HAP-1 (cell line): ENCODE results near the gene ITGA2B.
A peak's percentile ranks its signal among the peaks of the same experiment; 100 is the strongest.
"Not testable (repeated sequence)": the region's sequence is repeated elsewhere in the genome, so short reads cannot be mapped to it uniquely, and the experiment has no call there.

Experiments used
- DNase-seq, 2 experiments: peaks; one replicate each; pipeline ENCODE4 v3.0.0-alpha.2; 2016 to 2020; ENCODE audit warnings: low spot score in 2 of 2
- H3K27me3 ChIP-seq: fragments of 250-450 bp; sonication (Bioruptor Pico); 2 replicates; pipeline ENCODE4 v1.5.1; 2020; ENCODE audit warnings: low read depth, mild to moderate bottlenecking, moderate library complexity
- H3K36me3 ChIP-seq: fragments of 250-450 bp; sonication (Bioruptor Pico); replicated peaks from 2 replicates; pipeline ENCODE4 v1.5.1; 2020; ENCODE audit warnings: mild to moderate bottlenecking
- H3K4me1 ChIP-seq: fragments of 250-450 bp; sonication (Bioruptor Pico); 2 replicates; pipeline ENCODE4 v1.5.1; 2020; ENCODE audit warnings: mild to moderate bottlenecking
- H3K4me3 ChIP-seq: fragments of 250-450 bp; sonication (Bioruptor Pico); 2 replicates; pipeline ENCODE4 v1.5.1; 2020; ENCODE audit warnings: mild to moderate bottlenecking, moderate library complexity
- H3K9me3 ChIP-seq: fragments of 250-450 bp; sonication (Bioruptor Pico); 2 replicates; pipeline ENCODE4 v1.5.1; 2020; ENCODE audit warnings: mild to moderate bottlenecking, moderate library complexity
- in situ Hi-C: fragments of 300-500 bp; cut with MboI; formaldehyde crosslinking; loops from 3 replicates; pipeline ENCODE4 v1.14.3; 2020; ENCODE audit warnings: low sequenced_read_pairs, inconsistent platforms, mixed read lengths

ITGA2B gene

DNA sequence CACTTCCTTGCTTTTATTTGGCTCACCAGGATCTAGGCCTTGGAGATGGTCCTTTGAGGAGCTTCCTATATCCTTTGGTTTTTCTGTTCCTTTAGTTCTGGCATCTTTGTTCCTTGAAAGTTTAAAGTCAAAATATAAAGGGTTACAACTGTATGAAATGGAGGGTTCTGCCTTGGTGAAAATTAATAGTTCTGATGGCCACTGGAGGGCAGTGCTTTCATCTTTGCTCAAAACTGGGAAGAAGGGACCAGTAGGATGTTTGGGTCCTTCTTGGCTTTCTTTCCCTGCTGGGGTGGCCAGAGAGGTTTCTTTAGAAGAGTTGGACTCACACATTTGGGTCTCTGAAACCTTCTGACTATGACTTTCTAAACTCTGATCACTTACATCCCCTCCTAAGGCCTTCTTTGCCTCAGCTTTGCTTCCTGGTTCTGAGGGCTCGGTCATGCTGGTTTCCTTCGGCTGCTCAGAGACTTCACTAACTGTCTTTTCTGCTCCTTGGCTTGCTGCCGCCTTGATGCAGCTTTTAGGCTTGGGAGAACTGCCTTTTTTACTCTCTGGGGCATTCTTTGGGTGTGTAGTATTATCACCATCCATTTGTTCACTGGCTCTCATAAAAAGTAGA, 10.9 kb upstream of the ITGA2B start:
- Histone ChIP-seq H3K27me3 (no peaks in the 10 kb centered on the region), H3K9me3 (no peaks in the 10 kb centered on the region), H3K4me1 (no peaks in the 10 kb centered on the region), H3K4me3 (no peak overlapping the region), H3K36me3 (peaks cover 53% of the 10 kb centered on the region)
- in situ Hi-C loops = no loop called here
- DNase-seq = peak in 1 of 2 experiments; percentile 11

DNA sequence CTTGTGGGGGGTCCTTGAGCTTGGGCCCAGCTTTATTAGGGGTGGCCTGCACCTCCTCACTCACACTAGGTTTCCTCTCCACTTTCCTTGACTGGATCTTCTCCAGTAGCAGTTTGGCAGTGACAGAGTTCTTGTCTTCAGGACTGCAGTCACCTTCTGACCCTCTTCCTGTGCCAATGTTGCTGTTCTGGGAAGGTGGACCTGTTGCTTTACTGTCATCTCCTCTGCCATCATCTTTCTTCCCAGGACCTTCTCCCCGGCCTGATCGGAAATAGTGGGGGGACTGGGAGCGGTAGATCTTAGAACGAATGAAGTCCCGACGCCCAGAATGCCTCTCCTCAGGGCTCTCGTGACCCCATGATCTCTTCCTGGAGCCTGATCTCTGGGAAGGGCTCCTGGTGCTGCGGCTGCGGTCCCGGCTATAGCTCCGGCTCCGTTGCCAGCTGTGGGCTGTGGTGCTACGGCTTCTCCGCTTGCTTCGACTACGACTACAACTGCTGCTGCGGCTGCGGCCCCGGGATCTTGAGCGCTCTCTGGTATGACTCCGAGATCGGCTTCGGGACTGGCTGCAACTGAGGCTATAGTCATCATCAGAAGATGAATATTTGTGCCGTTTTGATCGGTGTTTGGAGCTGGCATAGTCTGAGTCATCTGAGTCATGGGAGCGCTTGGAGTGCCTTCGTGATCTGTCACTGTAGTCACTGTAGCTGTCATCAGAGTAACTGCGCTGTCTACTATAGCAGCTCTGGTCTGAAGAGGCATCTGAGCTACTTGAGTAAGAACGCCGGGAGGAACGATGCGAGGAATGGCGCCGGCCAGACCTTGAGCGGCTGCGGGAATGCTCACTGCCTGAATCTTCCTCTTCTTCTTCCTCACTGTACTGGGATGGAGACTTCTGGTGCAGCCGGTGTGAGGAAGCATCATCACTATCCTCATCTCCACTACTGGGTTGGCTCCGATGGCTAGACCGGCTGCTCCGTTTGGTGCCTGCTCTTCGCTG, 9.5 kb upstream of the ITGA2B start:
- no peaks in the 10 kb centered on the region for H3K9me3 ChIP-seq
- in situ Hi-C loops = no loop called here
- no peaks in the 10 kb centered on the region for H3K4me1 ChIP-seq
- no peak overlapping the region for H3K4me3 ChIP-seq
- H3K36me3 ChIP-seq = peaks cover 50% of the 10 kb centered on the region
- no peaks in the 10 kb centered on the region for H3K27me3 ChIP-seq
- DNase-seq = no peak

DNA sequence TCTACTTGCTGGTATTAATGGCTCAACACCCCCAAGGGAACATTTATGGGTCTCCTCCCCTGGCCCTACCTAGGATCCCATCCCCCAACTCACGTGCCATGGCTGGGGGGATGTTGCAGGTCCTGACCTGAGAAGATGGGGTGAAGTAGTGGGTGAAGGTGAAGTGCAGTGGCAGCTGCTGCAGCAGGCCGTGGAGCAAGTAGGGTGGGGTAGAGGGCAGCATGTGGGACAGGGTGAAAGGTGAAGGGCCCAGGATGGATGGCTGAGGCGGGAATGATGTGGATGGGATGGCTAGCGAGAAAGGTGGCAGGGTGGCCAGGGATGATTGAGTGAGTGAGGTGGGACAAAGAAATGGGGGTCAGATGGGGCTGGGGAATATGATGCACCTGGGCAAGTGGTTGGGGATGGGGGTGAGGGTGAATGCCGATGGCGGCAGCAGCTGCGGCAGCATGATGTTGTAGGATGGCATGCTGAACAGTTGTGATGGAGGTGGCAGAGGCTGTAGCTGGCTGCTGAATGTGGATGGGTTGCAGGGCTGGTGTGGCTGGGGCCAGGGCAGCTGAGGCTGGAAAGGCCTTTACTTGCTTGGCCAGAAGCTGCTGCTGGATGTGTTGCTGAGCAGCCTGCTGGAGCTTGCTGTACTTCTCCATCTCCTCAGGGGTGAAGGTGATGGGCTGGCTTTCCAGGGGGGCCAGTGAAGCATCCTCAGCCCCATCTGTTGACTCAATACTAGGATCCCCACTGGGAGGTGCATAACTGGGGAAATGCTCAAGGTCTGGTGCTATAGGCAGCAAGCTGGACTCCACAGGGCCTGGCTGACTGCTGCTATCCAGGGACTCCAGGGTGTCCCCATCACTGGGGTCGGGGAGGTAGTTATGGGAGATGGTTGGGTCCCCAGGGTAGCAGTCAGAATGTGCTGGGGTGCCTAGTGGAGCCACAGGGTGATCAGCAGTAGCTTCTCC, 8.3 kb upstream of the ITGA2B start:
- no peak for DNase-seq
- Histone ChIP-seq H3K4me1 (no peaks in the 10 kb centered on the region), H3K9me3 (no peaks in the 10 kb centered on the region), H3K27me3 (no peaks in the 10 kb centered on the region), H3K36me3 (peaks cover 47% of the 10 kb centered on the region), H3K4me3 (no peak overlapping the region)
- in situ Hi-C loops = no loop called here

DNA sequence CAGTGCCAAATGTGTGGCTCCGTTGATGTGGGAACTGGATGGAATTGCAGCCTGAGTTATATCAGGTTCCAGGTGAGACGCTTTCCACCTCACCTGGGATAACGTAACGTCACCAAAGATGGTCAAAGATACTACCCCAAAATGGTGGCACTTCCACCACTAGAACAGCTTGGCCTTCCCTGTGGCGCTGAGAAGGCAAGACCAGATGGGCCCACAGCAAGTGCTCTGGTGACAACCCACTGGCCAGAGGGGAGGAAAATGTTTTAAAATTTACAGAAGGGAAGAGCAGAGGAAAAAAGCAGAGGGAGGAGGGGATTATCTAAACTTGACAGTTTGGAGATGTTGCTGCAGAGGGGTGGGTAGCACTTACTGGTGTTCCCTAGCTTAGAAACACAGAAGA, 7.5 kb upstream of the ITGA2B start:
- Histone ChIP-seq H3K9me3 (no peaks in the 10 kb centered on the region), H3K4me1 (no peaks in the 10 kb centered on the region), H3K36me3 (peaks cover 44% of the 10 kb centered on the region), H3K27me3 (no peaks in the 10 kb centered on the region), H3K4me3 (no peak overlapping the region)
- DNase-seq = no peak
- in situ Hi-C loops = no loop called here

- DNase-seq = no peak
- in situ Hi-C loops = no loop called here
Measured at GRCh38 chr17:44394833-44395232, 5.4 kb upstream of the ITGA2B start.

DNA sequence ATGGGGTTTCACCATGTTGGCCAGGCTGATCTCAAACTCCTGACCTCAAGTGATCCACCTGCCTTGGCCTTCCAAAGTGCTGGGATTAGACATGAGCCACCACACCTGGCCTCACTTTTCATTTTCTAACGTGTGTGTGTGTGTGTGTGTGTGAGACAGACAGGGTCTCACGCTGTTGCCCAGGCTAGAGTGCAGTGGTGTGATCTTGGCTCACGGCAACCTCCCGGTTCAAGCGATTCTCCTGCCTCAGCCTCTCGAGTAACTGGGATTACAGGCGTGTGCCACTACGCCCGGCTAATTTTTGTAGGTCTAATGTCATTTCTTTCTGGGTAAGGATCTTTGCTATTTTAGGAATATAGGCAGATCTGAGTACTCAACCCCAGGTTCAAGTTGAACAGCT, 4.7 kb upstream of the ITGA2B start:
- peaks cover 19% of the 10 kb centered on the region for H3K36me3 ChIP-seq

More at GRCh38 chr17:44394833-44395232, 5.4 kb upstream of the ITGA2B start:
- Histone ChIP-seq H3K27me3 (no peaks in the 10 kb centered on the region), H3K4me3 (no peak overlapping the region), H3K36me3 (peaks cover 26% of the 10 kb centered on the region), H3K4me1 (no peaks in the 10 kb centered on the region), H3K9me3 (no peaks in the 10 kb centered on the region)

DNA sequence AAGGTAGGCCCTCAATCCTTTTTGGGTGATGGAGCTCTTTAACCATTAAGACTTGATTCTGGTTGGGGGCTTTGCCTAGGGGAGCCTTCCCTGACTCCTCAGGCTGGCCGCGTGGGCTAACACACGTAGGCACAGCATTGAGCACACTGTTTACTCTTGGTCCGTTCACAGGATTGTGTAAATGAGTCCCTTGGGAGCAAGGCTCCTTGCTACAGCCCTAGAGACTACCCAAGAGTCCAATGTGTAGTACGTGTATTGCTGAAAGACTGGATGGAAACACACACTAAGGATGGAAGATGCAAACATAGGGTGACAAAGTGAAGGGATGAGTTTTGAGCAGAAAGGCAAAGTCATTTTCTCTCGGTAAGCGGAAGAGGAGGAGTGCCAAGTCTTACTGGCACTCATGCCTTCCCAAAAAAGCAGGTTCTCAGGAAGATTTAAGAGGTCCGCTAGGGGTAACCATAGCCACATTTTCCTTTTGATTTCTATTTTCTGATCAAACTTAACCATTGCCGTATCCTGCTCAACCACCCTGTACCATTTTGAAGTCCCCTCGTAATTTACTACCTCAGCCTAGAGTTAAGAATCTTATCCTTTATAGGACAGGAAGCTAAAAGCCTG, 911 bp upstream of the ITGA2B start:
- H3K4me1 ChIP-seq = no peaks in the 10 kb centered on the region
- in situ Hi-C loops = no loop called here
- H3K9me3 ChIP-seq = no peaks in the 10 kb centered on the region
- no peak for DNase-seq
- no peaks in the 10 kb centered on the region for H3K36me3 ChIP-seq
- no peak overlapping the region for H3K4me3 ChIP-seq
- H3K27me3 ChIP-seq = no peaks in the 10 kb centered on the region

More for the DNA sequence above, 4.7 kb upstream of the ITGA2B start:
- H3K27me3 ChIP-seq, H3K9me3 ChIP-seq, H3K4me1 ChIP-seq, DNase-seq, H3K4me3 ChIP-seq, in situ Hi-C loops: not testable (repeated sequence)

GRCh38 chr17:44389723-44390202, 314 bp upstream of the ITGA2B start:
- peaks cover 4% of the 10 kb centered on the region for H3K4me1 ChIP-seq
- no peak overlapping the region for H3K4me3 ChIP-seq
- no peaks in the 10 kb centered on the region for H3K27me3 ChIP-seq
- no peaks in the 10 kb centered on the region for H3K9me3 ChIP-seq
- DNase-seq = no peak
- in situ Hi-C loops = no loop called here
- H3K36me3 ChIP-seq = no peaks in the 10 kb centered on the region

- Histone ChIP-seq H3K4me3 (no peak overlapping the region), H3K4me1 (peaks cover 7% of the 10 kb centered on the region), H3K36me3 (no peaks in the 10 kb centered on the region), H3K9me3 (no peaks in the 10 kb centered on the region), H3K27me3 (no peaks in the 10 kb centered on the region)
- DNase-seq = no peak
- in situ Hi-C loops = no loop called here
Measured at GRCh38 chr17:44387804-44388203, 1.6 kb downstream of the ITGA2B start.

- H3K9me3 ChIP-seq = no peaks in the 10 kb centered on the region
- H3K36me3 ChIP-seq = no peaks in the 10 kb centered on the region
- peak overlapping the region; percentile 40 for H3K4me3 ChIP-seq
- no peaks in the 10 kb centered on the region for H3K27me3 ChIP-seq
- H3K4me1 ChIP-seq = peaks cover 7% of the 10 kb centered on the region
- in situ Hi-C loops = no loop called here
- DNase-seq = no peak
Measured at GRCh38 chr17:44386182-44386525, 3.3 kb downstream of the ITGA2B start.

DNA sequence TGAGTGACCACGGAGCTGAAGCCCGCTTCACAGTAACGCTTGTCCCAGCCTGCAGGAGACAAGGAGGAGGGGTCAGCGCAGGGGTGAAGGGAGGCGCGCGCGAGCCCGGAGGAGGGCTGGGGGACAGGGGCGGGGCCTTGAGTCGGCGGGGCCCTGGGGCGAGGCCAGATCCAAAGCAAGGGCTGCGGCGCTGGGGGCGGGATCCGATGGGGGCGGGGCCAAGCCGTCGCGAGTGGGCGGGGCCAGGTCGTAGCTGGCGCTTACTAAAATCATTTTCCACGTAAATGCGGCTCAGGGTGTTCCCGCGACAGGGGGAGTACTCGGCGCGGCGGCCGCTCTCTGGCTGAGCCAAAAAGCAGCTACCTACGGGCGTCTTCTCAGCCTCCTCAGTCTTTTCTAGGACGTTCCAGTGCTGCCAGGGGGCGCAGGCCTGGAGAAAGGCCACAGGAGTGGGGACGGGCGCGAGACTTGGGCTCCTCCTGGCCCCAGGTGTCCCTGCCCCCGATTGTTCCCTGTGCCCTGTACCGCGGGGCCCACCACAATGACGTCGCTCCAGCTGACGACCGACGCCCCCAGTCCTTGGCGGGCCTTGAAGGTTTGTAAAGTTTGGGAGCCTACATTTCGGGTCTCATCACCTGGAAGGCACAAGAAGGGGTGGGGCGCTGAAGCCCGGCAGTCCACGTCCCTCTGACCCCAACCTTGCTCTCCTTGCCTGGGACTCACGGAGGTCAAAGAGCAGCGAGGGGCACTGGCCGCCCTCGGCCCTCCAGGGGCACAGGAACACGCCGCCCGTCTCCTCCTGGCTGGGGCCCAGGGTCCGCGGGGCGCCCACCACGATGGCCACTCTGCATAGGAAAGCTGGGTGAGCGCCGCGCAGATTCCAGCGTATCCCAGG, 3.9 kb downstream of the ITGA2B start:
- DNase-seq = peak; percentile 86 to 98
- no peaks in the 10 kb centered on the region for H3K36me3 ChIP-seq
- no peaks in the 10 kb centered on the region for H3K27me3 ChIP-seq
- in situ Hi-C loops = no loop called here
- peak overlapping the region; percentile 40 for H3K4me3 ChIP-seq
- peaks cover 7% of the 10 kb centered on the region for H3K4me1 ChIP-seq
- no peaks in the 10 kb centered on the region for H3K9me3 ChIP-seq

DNA sequence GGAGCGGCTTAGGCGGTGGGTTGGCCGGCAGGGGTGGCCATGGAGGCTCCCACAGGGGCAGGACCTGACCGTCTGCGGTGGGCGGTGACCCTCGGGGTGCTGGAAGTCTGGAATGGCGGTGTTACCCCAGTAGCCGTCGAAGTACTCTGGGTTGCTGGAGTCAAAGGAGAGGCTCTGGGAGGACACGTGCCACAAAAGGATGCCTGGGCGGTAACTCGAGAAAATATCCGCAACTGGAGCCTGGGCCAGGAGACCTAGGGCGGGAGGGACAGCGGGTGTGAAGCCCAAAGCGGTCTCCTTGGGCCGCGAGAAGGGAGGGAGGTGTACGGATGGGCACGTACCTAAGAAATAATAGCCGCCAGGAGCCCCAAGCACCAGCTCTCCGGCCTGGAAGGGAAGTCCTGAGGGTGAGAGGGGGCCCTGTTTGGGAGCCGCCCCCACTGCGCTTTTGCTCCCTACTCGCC, 4.6 kb downstream of the ITGA2B start:
- Histone ChIP-seq H3K36me3 (no peaks in the 10 kb centered on the region), H3K27me3 (no peaks in the 10 kb centered on the region), H3K9me3 (no peaks in the 10 kb centered on the region), H3K4me1 (peaks cover 7% of the 10 kb centered on the region), H3K4me3 (peak overlapping the region; percentile 40)
- in situ Hi-C loops = no loop called here
- no peak for DNase-seq
